Endothelial cell of umbilical vein (primary cell): ENCODE data around the gene IL1RL1.

Experiments
- CTCF ChIP-seq, 2 donors: IDR thresholded peaks; 1 replicate in 1 of 2; 2 replicates in 1 of 2; pipeline ENCODE4 v1.5.1; 2011; ENCODE audit warnings: low read length in 2 of 2, mild to moderate bottlenecking in 2 of 2, moderate library complexity in 2 of 2, control low read depth in 1 of 2, inconsistent platforms in 1 of 2, low read depth in 1 of 2; ENCODE audit not compliant: insufficient read depth in 1 of 2; ENCODE audit errors: extremely low read depth in 1 of 2
- EZH2 ChIP-seq: IDR thresholded peaks from 2 replicates; pipeline ENCODE4 v1.6.1; 2012; ENCODE audit warnings: borderline replicate concordance, low read depth, mild to moderate bottlenecking, moderate library complexity, low read length, inconsistent platforms; ENCODE audit not compliant: severe bottlenecking
- MAX ChIP-seq: IDR thresholded peaks from 2 replicates; pipeline ENCODE4 v1.6.1; 2011; ENCODE audit not compliant: insufficient read depth, insufficient read length
- POLR2A ChIP-seq: IDR thresholded peaks from 2 replicates; pipeline ENCODE4 v1.6.1; 2012; ENCODE audit warnings: low read depth, mild to moderate bottlenecking, control low read depth, low read length
- POLR2AphosphoS5 ChIP-seq: IDR thresholded peaks from 2 replicates; pipeline ENCODE4 v1.6.1; 2012; ENCODE audit warnings: low read depth, mild to moderate bottlenecking, control low read depth, low read length, moderate library complexity; ENCODE audit not compliant: insufficient read depth

DNA sequence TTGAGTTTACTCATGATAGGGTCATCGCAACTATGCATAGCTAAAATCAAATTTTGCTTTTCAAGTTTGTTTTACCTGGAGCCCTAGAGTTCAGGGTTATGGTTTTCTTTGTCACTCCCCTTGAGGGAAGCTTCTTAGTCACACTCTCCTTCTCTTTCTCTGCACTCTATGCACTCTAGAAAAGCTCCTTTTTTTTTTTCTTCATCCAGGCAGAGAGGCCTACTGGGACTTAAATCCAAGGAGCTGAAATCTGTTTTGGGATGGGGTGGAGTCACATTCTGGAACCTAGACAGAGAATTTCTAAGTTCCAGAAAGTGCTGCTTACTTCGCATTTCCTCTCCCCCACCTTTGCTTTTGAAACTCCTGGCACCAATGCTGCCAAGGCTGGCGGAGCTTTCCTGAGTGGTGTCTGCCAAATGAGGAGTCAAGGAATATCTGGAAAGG, 25.2 kb downstream of the IL1RL1 start:
- TF ChIP-seq EZH2 (no peak), CTCF (IDR thresholded peaks at IDR 0.05; ENCODE audit: extremely low read depth in 1 of 2, insufficient read depth in 1 of 2, low read depth in 1 of 2, low read length in 2 of 2) (no peak), POLR2AphosphoS5 (no peak), POLR2A (no peak), MAX (no peak)
